B cell (primary cell): ENCODE results near the gene CENPF.

Experiments
- CTCF ChIP-seq: fragments of 200-600 bp; IDR thresholded peaks from one replicate; pipeline ENCODE4 v1.8.0; 2022; ENCODE audit warnings: antibody characterized with exemption, mild to moderate bottlenecking
- EZH2 ChIP-seq: IDR thresholded peaks from 2 replicates; pipeline ENCODE4 v1.6.1; 2012; ENCODE audit warnings: borderline replicate concordance, low read depth, mild to moderate bottlenecking, moderate library complexity, low read length; ENCODE audit not compliant: insufficient read depth, poor library complexity, severe bottlenecking

- no peak for TF ChIP-seq CTCF
- no peak for TF ChIP-seq EZH2
Observed at GRCh38 chr1:214617843-214618242, 14.8 kb downstream of the CENPF start.
